Peyer's patch (tissue), 4 donors: ENCODE measurements around the gene SH2D3A.

ENCODE experiments used
- CTCF ChIP-seq, 6 experiments: fragments of 450-650 bp in 4 of 6; fragments of 200-600 bp in 2 of 6; sonication (generic) in 1 of 6; IDR thresholded peaks; one replicate each; pipeline ENCODE4 v1.5.1; 2017 to 2019; ENCODE audit warnings: antibody characterized with exemption in 6 of 6, mild to moderate bottlenecking in 3 of 6, moderate library complexity in 1 of 6
- POLR2A ChIP-seq, 2 donors: fragments of 450-650 bp; IDR thresholded peaks; one replicate each; pipeline ENCODE4 v1.5.1; 2017; ENCODE audit warnings: antibody characterized with exemption in 2 of 2, mild to moderate bottlenecking in 2 of 2, moderate library complexity in 2 of 2

GRCh38 chr19:6750062-6750461 is 17.2 kb downstream of the SH2D3A start:
- TF ChIP-seq CTCF (IDR thresholded peaks at IDR 0.05) (no peak), POLR2A (IDR thresholded peaks at IDR 0.05) (no peak)
